Measurements from ENCODE around the gene ZNF764. TPM values are rescaled to one million over a fixed set of nuclear protein-coding genes. Genes with fewer than 3 reads are reported as not detected.

Gene ZNF764
- total RNA-seq, 1 experiment from 2014 or later = 16.5 TPM

GRCh38 chr16:30526137-30526822, 31.9 kb downstream of the ZNF764 start, which contains the start of gene ZNF768:
TSS of gene ZNF768 (minus strand) at chr16:30526566. CDS start at chr16:30526413, 153 bp downstream.
- Mint-ChIP-seq H3K9me3 (ENCODE audit: low read depth, unreplicated experiment) (no peaks in the 10 kb centered on the region), H3K27ac (ENCODE audit: unreplicated experiment) (peak within 1 kb of the TSS; percentile 76), H3K36me3 (ENCODE audit: insufficient read depth, unreplicated experiment) (peaks cover 48% of the 10 kb centered on the region), H3K4me3 (ENCODE audit: low read depth, unreplicated experiment) (peak within 1 kb of the TSS; percentile 83), H3K27me3 (ENCODE audit: unreplicated experiment) (no peaks in the 10 kb centered on the region), H3K4me1 (ENCODE audit: low read depth, unreplicated experiment) (peaks cover 30% of the 10 kb centered on the region)
- intact Hi-C loops (cut with micrococcal nuclease; ENCODE audit: unreplicated experiment) = loop anchor here (5.0 kb wide), 1 partner anchor 79 kb away; the partner anchor contains the start of gene SEPHS2
- no TSS peak for BruUV-seq (replicated peaks)
- peak; percentile 64 for DNase-seq
- CTCF ChIA-PET = interaction anchor here (0.6 to 1.2 kb wide), 7 partner anchors 9 to 117 kb away, joined by 3 to 14 read pairs (median 3); partner anchors contain the start of gene DCTPP1
- TF ChIP-seq CTCF (IDR thresholded peaks at IDR 0.05; ENCODE audit: unreplicated experiment) = no peak

- BruUV-seq (replicated peaks) = TSS peak; percentile 60
- Mint-ChIP-seq H3K27me3 (ENCODE audit: unreplicated experiment) (no peaks in the 10 kb centered on the region), H3K27ac (ENCODE audit: unreplicated experiment) (peak overlapping the region; percentile 75), H3K9me3 (ENCODE audit: low read depth, unreplicated experiment) (no peaks in the 10 kb centered on the region), H3K4me1 (ENCODE audit: low read depth, unreplicated experiment) (peaks cover 30% of the 10 kb centered on the region), H3K4me3 (ENCODE audit: low read depth, unreplicated experiment) (peak overlapping the region; percentile 83), H3K36me3 (ENCODE audit: insufficient read depth, unreplicated experiment) (peaks cover 43% of the 10 kb centered on the region)
- DNase-seq = no peak
- TF ChIP-seq CTCF (IDR thresholded peaks at IDR 0.05; ENCODE audit: unreplicated experiment) = no peak
- intact Hi-C loops (cut with micrococcal nuclease; ENCODE audit: unreplicated experiment) = loop anchor here (5.0 kb wide), 1 partner anchor 78 kb away; the partner anchor contains the start of gene SEPHS2
- CTCF ChIA-PET = interaction anchor here (0.6 to 1.2 kb wide), 2 partner anchors 84 to 96 kb away, joined by 3 read pairs; partner anchors contain the start of gene DCTPP1
Measured at GRCh38 chr16:30525844-30526136, 32.4 kb downstream of the ZNF764 start.

GRCh38 chr16:30524575-30525568, 33.3 kb downstream of the ZNF764 start:
- intact Hi-C loops (cut with micrococcal nuclease; ENCODE audit: unreplicated experiment) = loop anchor here (5.0 kb wide), 1 partner anchor 78 kb away; the partner anchor contains the start of gene SEPHS2
- CTCF ChIA-PET = interaction anchor here (0.5 to 1.2 kb wide), 4 partner anchors 76 to 1662 kb away, joined by 3 read pairs; partner anchors contain the start of gene DCTPP1
- no peak for DNase-seq
- Mint-ChIP-seq H3K36me3 (ENCODE audit: insufficient read depth, unreplicated experiment) (peaks cover 41% of the 10 kb centered on the region), H3K4me3 (ENCODE audit: low read depth, unreplicated experiment) (peak overlapping the region; percentile 49), H3K4me1 (ENCODE audit: low read depth, unreplicated experiment) (peaks cover 30% of the 10 kb centered on the region), H3K27ac (ENCODE audit: unreplicated experiment) (peak overlapping the region; percentile 73), H3K9me3 (ENCODE audit: low read depth, unreplicated experiment) (no peaks in the 10 kb centered on the region), H3K27me3 (ENCODE audit: unreplicated experiment) (no peaks in the 10 kb centered on the region)
- no peak for TF ChIP-seq CTCF (IDR thresholded peaks at IDR 0.05; ENCODE audit: unreplicated experiment)
- no TSS peak for BruUV-seq (replicated peaks)

Measured in Calu3 (cell line).